AG08396 (cell line): ENCODE results near the gene RNF207.
"Not testable (repeated sequence)": the region's sequence is repeated elsewhere in the genome, so short reads cannot be mapped to it uniquely, and the experiment has no call there.

Experiments used
- DNase-seq: peaks from one replicate; pipeline ENCODE4 v3.0.0; 2012; ENCODE audit warnings: low spot score, mixed read lengths

The RNF207 gene

GRCh38 chr1:6200188-6200809, 5.6 kb upstream of the RNF207 start:
- no peak for DNase-seq

DNA sequence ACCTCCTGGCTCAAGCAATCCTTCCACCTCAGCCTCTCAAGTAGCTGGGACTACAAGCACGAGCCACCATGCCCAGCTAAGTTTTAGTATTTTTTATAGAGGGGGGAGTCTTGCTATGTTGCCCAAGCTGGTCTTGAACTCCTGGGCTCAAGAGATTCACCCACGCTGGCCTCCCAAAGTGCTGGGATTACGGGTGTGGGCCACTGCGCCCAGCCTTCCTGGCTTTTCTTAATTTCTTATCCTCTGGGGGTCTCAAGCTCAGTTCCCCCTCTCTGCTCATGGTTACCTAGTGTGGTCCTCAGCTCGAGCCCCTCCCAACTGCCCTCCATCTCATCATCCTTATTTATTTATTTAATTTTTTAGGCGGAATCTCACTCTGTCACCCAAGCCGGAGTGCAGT, 3.7 kb upstream of the RNF207 start:
- no peak for DNase-seq

GRCh38 chr1:6206520-6206855, 569 bp downstream of the RNF207 start:
- no peak for DNase-seq

GRCh38 chr1:6207075-6207885, 1.4 kb downstream of the RNF207 start:
- DNase-seq = no peak

DNA sequence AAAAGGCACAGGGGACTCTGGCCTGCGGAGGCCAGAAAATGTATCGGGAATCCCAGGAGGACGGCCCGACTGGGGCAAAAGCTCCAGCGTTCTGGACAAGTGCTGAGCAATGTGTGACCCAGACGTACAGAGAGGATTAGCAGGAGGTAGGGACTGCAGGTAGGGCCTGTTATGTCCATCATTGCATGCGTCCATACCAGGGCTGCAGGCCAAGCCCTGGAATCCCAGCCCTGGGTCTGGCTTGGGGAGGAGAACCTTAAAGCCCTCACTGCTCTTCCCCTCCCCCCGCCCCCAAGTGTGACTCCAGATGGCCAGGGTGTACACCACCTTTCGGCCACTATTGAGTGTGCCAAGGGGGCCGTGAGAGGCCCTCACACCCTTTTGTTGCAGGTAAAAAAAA, 2.0 kb downstream of the RNF207 start:
- no peak for DNase-seq

GRCh38 chr1:6208723-6209660, 3.1 kb downstream of the RNF207 start:
- DNase-seq = peak; percentile 82

- no peak for DNase-seq
These were observed 4.0 kb downstream of the RNF207 start for GRCh38 chr1:6209661-6210580.

DNA sequence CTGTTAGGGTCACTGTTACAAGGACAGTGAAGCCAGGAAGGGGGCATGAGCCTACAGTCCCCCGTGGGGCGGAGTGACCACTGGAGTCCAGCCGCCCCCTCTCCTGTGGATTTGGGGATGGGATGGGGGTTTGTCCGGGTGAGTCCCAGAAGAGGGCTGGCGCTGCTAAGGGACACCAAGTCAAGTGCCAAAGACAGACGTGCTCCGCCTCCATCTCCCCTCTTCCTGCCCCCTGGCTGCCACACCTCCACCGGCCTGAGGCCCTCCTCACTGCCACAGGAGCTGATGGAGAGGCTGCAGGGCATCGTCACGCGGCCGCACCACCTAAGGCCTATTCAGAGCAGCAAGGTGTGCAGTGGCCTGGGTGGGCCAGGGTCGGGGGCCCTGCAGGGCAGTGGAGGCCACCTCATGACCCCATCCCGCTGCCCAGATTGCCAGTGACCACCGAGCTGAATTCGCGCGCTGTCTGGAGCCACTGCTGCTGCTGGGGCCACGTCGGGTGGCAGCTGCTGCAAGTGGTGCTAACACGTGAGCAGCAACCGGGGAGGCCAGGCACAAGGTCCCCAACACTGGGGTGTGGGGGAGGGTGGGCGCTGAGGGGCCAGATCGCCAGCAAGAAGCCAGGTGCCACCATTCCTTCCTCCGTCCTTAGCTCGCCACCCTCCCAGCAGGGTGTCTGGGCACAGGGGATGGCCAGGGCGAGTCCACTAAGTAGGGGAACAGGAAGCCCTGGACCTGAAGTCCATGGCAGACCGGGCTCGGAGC, 4.9 kb downstream of the RNF207 start:
- DNase-seq = no peak

- DNase-seq = no peak
These were observed 5.8 kb downstream of the RNF207 start for GRCh38 chr1:6211731-6212130.

DNA sequence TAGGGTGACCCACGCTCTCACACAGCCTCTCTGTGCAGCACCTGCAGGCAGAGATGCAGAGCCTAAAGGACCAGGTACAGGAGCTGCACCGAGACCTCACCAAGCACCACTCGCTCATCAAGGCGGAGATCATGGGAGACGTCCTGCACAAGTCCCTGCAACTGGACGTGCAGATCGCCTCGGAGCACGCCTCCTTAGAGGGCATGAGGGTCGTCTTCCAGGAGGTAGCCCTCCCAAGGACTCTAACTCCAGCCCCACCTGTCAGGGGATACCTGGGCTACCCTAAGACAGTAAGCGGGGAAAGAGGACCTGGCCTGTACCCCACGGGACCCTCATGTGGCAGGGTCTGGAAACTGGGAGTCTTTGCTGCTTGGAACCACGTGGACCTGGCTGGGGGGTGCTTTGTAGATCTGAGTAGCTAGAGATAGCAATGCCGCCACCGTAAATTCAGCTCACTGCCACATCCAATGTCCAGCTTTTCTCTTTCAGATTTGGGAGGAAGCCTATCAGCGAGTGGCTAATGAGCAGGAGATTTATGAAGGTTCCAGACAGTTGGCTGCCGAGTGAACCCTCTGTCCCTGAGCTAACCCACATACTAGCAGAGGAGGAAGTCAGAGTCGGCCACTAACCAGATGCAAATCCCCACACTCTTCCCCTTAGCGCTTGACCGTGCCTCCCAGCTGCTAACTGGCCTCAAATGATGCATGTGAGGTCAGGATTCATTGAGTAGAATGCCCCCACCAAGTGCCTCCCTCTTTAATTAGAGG, 6.5 kb downstream of the RNF207 start:
- DNase-seq = no peak

DNA sequence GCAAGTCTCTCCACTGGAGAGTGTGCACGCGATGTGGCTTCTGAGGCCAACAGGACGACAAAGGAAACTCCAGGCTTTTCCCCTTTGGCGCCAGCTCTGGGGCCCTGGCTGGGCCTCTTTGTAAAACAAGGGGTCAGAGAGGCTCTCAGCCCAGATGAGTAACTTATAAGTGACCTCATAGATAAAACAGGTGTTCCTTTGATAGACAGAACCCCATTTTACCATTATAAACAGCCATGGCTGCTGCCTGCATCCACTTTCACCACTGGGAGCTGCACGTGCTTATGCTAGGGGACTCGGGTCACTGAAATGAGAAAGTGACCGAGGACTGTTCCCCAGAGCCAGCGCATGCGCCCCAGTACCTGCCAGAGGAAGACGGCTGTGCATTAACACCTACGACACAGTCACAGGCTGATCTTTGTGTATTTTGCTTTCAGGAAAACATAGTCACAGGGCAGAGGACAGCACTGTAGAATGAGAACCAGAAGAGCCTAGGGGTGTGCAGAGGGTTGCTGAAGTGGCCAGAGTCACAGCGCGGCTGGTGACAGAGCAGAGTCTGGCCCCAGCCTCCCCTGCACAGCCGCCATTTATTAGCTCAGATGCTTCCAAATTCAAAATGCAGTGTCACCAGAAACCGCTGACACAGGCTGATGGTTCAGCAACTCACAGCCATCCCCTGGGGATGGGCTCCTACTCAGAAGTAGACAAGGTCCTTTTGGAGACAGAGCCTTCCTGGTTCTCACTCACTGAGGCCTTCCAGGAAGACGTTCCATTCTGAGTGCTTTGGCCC, 12.7 kb downstream of the RNF207 start:
- DNase-seq = no peak

DNA sequence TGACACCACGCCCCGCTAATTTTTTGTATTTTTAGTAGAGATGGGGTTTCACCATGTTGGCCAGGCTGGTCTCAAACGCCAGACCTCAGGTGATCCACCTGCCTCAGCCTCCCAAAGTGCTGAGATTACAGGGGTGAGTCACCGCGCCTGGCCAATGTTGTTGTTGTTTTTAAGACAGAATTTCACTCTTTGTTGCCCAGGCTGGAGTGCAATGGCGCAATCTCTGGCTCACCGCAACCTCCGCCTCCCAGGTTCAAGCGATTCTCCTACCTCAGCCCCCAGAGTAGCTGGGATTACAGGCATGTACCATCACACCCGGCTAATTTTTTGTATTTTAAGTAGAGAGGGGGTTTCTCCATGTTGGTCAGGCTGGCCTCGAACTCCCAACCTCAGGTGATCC, 13.7 kb downstream of the RNF207 start:
- not testable (repeated sequence) for DNase-seq

- no peak for DNase-seq
These were observed 14.3 kb downstream of the RNF207 start for GRCh38 chr1:6220236-6220635.

DNA sequence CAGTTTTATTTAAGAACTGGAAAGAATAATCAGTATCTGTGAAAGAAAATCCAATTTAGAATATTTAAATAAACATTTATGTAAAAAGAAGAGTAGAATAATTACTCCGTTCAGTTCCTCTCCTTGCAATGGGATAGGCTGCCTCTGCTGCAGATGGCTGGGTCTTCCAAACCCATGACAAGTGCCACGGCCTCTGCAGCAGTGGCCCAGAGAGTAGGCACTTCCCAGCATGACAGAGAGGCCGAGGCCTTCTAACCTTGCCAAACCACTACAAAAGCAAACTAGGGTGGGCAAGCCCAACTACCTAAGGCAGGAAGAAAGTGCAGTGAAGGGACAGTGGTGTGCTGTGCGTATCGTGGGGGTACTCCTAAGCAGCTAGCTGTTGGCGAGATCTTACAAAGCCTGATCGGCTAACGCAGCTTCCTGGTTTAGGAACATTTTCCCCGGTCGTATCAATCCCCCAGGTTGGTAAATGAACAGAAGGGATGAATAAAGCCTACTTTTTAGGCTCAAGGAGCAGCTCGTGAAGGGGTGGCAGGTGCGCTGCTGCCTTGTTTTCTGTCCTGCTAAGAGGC, 15.4 kb downstream of the RNF207 start:
- no peak for DNase-seq

DNA sequence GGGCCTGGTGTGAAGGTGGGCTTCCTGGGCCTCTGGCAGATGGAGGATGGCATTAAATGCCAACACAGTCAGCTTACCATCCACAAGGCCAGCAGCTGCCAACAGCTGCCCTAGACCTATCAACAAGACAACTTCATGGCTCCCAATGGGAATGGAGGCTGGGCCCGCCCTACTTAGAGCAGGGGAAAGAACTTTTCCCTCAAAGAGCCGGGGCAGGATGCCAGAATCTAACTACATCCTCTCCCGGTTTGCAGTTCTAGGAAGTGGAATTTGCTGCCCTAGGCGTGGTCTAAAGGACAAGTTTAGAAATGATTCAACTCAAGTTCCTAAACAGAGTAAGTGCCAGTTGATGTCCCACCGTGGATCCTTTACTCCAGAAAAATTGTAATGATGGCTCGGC, 16.7 kb downstream of the RNF207 start:
- DNase-seq = peak; percentile 56

DNA sequence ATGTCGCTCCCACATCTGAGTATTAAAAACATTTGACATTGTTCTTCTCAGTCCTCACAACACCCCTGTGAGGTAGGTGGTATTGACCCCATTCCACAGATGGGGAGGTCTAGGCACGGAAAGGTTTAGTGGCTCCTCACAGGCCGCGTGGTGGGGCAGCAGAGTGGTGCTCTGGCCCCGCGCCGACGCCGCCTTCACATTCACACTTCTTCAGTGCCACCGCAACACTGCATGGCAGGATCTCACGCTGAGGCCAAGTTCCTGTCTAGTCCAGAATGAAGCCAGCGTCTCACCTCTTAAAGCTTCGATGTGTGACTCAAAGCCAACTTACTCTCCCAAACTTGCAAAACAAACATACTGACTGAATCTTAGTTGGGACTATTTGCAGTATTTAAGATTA, 17.7 kb downstream of the RNF207 start:
- no peak for DNase-seq

GRCh38 chr1:6224718-6225117, 18.8 kb downstream of the RNF207 start:
- no peak for DNase-seq

- DNase-seq = no peak
These were observed 19.7 kb downstream of the RNF207 start for GRCh38 chr1:6225651-6226050.

GRCh38 chr1:6233376-6233775, 27.5 kb downstream of the RNF207 start:
- DNase-seq = no peak
